HepG2 (cell line): Measurements from ENCODE around the gene HES1. TPM values are rescaled to one million over a fixed set of nuclear protein-coding genes. Genes with fewer than 3 reads are reported as not detected.

ENCODE experiments used
- CAMTA2 ChIP-seq: sonication (generic); formaldehyde crosslinking; IDR thresholded peaks from 2 replicates; pipeline ENCODE4 v1.4.0; 2020; ENCODE audit warnings: mild to moderate bottlenecking, missing genetic modification reagents, borderline replicate concordance
- DPF2 ChIP-seq: sonication (generic); formaldehyde crosslinking; IDR thresholded peaks from 2 replicates; pipeline ENCODE4 v1.4.0; 2020; ENCODE audit warnings: mild to moderate bottlenecking, low read depth, missing genetic modification reagents, borderline replicate concordance
- ERF ChIP-seq: IDR thresholded peaks from 2 replicates; pipeline ENCODE4 v1.6.1; 2018; ENCODE audit warnings: missing biosample characterization, missing genetic modification reagents
- ETV5 ChIP-seq: IDR thresholded peaks from 2 replicates; pipeline ENCODE4 v1.6.1; 2018; ENCODE audit warnings: missing biosample characterization, missing genetic modification reagents, inconsistent platforms, borderline replicate concordance
- FOSL1 ChIP-seq: sonication (generic); formaldehyde crosslinking; IDR thresholded peaks from 2 replicates; pipeline ENCODE4 v1.9.0; 2021; ENCODE audit warnings: missing genetic modification reagents, borderline replicate concordance
- GFI1 ChIP-seq: sonication (generic); formaldehyde crosslinking; IDR thresholded peaks from 2 replicates; pipeline ENCODE4 v1.5.0; 2020; ENCODE audit warnings: missing genetic modification reagents, mild to moderate bottlenecking, borderline replicate concordance
- HOXA3 ChIP-seq: sonication (generic); formaldehyde crosslinking; IDR thresholded peaks from 2 replicates; pipeline ENCODE4 v1.5.0; 2020; ENCODE audit warnings: missing genetic modification reagents
- IKZF4 ChIP-seq: sonication (generic); formaldehyde crosslinking; IDR thresholded peaks from 2 replicates; pipeline ENCODE4 v1.5.1; 2020; ENCODE audit warnings: borderline replicate concordance, mild to moderate bottlenecking, low read depth, missing genetic modification reagents; ENCODE audit errors: not compliant biosample characterization
- JDP2 ChIP-seq: sonication (generic); formaldehyde crosslinking; IDR thresholded peaks from 2 replicates; pipeline ENCODE4 v1.8.1; 2022; ENCODE audit warnings: missing genetic modification reagents, borderline replicate concordance
- KDM5A ChIP-seq: fragments of 200-600 bp; sonication (generic); IDR thresholded peaks from 2 replicates; pipeline ENCODE4 v1.7.0; 2018; ENCODE audit warnings: antibody characterized with exemption, mild to moderate bottlenecking, low read length, borderline replicate concordance
- MEIS2 ChIP-seq: sonication (generic); formaldehyde crosslinking; IDR thresholded peaks from 2 replicates; pipeline ENCODE4 v1.9.0; 2021; ENCODE audit warnings: mild to moderate bottlenecking, missing genetic modification reagents
- MXD1 ChIP-seq: sonication (generic); formaldehyde crosslinking; IDR thresholded peaks from 2 replicates; pipeline ENCODE4 v1.4.0; 2020; ENCODE audit warnings: mild to moderate bottlenecking, missing genetic modification reagents
- MXD4 ChIP-seq: IDR thresholded peaks from 2 replicates; pipeline ENCODE4 v1.6.1; 2016; ENCODE audit warnings: mild to moderate bottlenecking, missing biosample characterization, missing genetic modification reagents
- NFE2 ChIP-seq: sonication (generic); formaldehyde crosslinking; IDR thresholded peaks from 2 replicates; pipeline ENCODE4 v1.4.0; 2020; ENCODE audit warnings: missing genetic modification reagents
- PCBP1 ChIP-seq: fragments of 200-400 bp; formaldehyde crosslinking; IDR thresholded peaks from 2 replicates; pipeline ENCODE4 v1.6.1; 2017; ENCODE audit warnings: mild to moderate bottlenecking, low read depth, low read length, borderline replicate concordance
- THAP8 ChIP-seq: sonication (generic); formaldehyde crosslinking; IDR thresholded peaks from 2 replicates; pipeline ENCODE4 v1.5.1; 2020; ENCODE audit warnings: missing genetic modification reagents, mild to moderate bottlenecking, borderline replicate concordance
- ZFP36L2 ChIP-seq: sonication (generic); formaldehyde crosslinking; IDR thresholded peaks from 2 replicates; pipeline ENCODE4 v1.4.0; 2020; ENCODE audit warnings: missing genetic modification reagents
- ZNF224 ChIP-seq: sonication (generic); formaldehyde crosslinking; IDR thresholded peaks from 2 replicates; pipeline ENCODE4 v1.5.0; 2020; ENCODE audit warnings: mild to moderate bottlenecking, missing genetic modification reagents
- ZNF558 ChIP-seq: sonication (generic); formaldehyde crosslinking; IDR thresholded peaks from 2 replicates; pipeline ENCODE4 v1.9.0; 2022; ENCODE audit warnings: mild to moderate bottlenecking, missing genetic modification reagents, borderline replicate concordance
- ZNF879 ChIP-seq: sonication (generic); formaldehyde crosslinking; IDR thresholded peaks from 2 replicates; pipeline ENCODE4 v1.8.1; 2023; ENCODE audit warnings: missing genetic modification reagents
- ZSCAN30 ChIP-seq: sonication (generic); formaldehyde crosslinking; IDR thresholded peaks from 2 replicates; pipeline ENCODE4 v1.5.0; 2020; ENCODE audit warnings: mild to moderate bottlenecking, missing genetic modification reagents
- polyA plus RNA-seq, 8 experiments: library from polyadenylated mRNA; depleted of rRNA in 3 of 8; stranded (reverse) in 7 of 8; unstranded in 1 of 8; fragments of >200 nt; fragmentation: Illumina TruSeq in 4 of 8; extraction: Trizol in 4 of 8; gene quantifications; 2 replicates each; pipeline versions ENCODE4 v1.2.1 to v1.2.3, GENCODE V29; 2011 to 2016; ENCODE audit warnings: low read depth in 4 of 8, missing spikeins in 1 of 8, mixed read lengths in 1 of 8; ENCODE audit not compliant: insufficient read depth in 1 of 8
- total RNA-seq, 5 experiments: library from RNA; depleted of rRNA; stranded (reverse); fragments of >200 nt; fragmentation: Illumina TruSeq; extraction: Trizol; gene quantifications; 2 replicates each; pipeline ENCODE4 v1.2.3, GENCODE V29; 2016; ENCODE audit warnings: low read depth in 1 of 5
- TF ChIP-seq, protein P1 (sequence below): IDR thresholded peaks from 2 replicates; pipeline ENCODE4 v1.6.1; 2016; ENCODE audit warnings: missing genetic modification reagents, missing compliant biosample characterization
- TF ChIP-seq, protein P2 (sequence below): sonication (generic); formaldehyde crosslinking; IDR thresholded peaks from 2 replicates; pipeline ENCODE4 v1.8.0; 2022; ENCODE audit warnings: missing genetic modification reagents, low read depth, mild to moderate bottlenecking, borderline replicate concordance
- TF ChIP-seq, protein P3 (sequence below): sonication (generic); formaldehyde crosslinking; IDR thresholded peaks from 2 replicates; pipeline ENCODE4 v1.4.0; 2020; ENCODE audit warnings: mild to moderate bottlenecking, missing genetic modification reagents
- TF ChIP-seq, protein P4 (sequence below): IDR thresholded peaks from 2 replicates; pipeline ENCODE4 v1.6.1; 2016; ENCODE audit warnings: mild to moderate bottlenecking, missing biosample characterization, missing genetic modification reagents

HES1 gene
- total and polyA plus RNA-seq, 2 of the 13 experiments (the other 11 are each of a cell fraction or from before 2014, with no cell fraction given) = 15.4 to 19.8 TPM

GRCh38 chr3:194135806-194136518, at the start of gene HES1 (continued):
- TF ChIP-seq MEIS2 (CRISPR knock-in tag) (peak; percentile 86), IKZF4 (no peak), GFI1 (CRISPR knock-in tag) (no peak), ERF (CRISPR knock-in tag) (peak; percentile 92), FOSL1 (no peak), JDP2 (CRISPR knock-in tag) (no peak), CAMTA2 (CRISPR knock-in tag) (no peak), NFE2 (CRISPR knock-in tag) (no peak), ETV5 (CRISPR knock-in tag) (peak; percentile 82), ZNF879 (CRISPR knock-in tag) (no peak), ZNF558 (no peak; the same call in 1 of the 2 replicates), ZFP36L2 (CRISPR knock-in tag) (no peak), ZNF224 (CRISPR knock-in tag) (peak; percentile 62; the same call in 1 of the 2 replicates), HOXA3 (peak; percentile 77; the same call in 1 of the 2 replicates), ZSCAN30 (CRISPR knock-in tag) (no peak), MXD4 (peak; percentile 74; the same call in 1 of the 2 replicates), KDM5A (no peak; the same call in 1 of the 2 replicates), THAP8 (CRISPR knock-in tag) (no peak), MXD1 (CRISPR knock-in tag) (no peak), PCBP1 (no peak), DPF2 (no peak)
- TF ChIP-seq, protein P1, sequence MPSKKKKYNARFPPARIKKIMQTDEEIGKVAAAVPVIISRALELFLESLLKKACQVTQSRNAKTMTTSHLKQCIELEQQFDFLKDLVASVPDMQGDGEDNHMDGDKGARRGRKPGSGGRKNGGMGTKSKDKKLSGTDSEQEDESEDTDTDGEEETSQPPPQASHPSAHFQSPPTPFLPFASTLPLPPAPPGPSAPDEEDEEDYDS (CRISPR knock-in tag) = peak; percentile 98
- TF ChIP-seq, protein P2, sequence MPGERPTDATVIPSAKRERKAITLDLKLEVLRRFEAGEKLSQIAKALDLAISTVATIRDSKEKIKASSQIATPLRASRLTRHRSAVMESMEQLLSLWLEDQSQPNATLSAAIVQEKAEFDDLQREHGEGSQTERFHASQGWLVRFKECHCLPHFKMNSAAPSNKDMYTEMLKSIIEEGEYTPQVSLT = no peak
- TF ChIP-seq, protein P3, sequence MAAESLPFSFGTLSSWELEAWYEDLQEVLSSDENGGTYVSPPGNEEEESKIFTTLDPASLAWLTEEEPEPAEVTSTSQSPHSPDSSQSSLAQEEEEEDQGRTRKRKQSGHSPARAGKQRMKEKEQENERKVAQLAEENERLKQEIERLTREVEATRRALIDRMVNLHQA (CRISPR knock-in tag) = no peak
- TF ChIP-seq, protein P4, sequence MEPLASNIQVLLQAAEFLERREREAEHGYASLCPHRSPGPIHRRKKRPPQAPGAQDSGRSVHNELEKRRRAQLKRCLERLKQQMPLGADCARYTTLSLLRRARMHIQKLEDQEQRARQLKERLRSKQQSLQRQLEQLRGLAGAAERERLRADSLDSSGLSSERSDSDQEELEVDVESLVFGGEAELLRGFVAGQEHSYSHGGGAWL (CRISPR knock-in tag) = peak; percentile 82
